DMS53 treated with DMSO at 0.1 percent for 48 hours (cell line): ENCODE data around the gene FGD4.

ENCODE experiments used
- DNase-seq: peaks from one replicate; lab custom pipeline; 2025; ENCODE audit not compliant: unreplicated experiment; lab: John Stamatoyannopoulos, UW

Gene FGD4

DNA sequence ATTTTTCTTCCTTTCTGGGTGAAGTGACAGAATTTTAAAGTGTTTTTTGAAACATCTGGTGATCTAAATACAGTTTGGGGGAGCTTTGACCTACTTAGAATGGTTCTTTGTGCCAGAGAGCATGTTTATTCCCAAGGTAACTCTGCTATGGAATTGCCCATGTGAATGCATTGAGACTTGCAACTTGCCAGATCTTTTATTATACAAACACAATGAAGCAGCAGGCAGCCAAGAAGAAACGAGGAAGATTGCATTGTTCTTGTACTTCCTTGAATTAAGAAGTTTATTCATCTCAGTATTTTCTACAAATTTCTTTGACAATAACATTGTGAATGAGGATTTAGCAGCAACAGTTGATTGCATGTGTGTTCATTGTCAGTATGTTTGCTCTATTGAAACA is 55.5 kb downstream of the FGD4 start:
- DNase-seq, result no peak

DNA sequence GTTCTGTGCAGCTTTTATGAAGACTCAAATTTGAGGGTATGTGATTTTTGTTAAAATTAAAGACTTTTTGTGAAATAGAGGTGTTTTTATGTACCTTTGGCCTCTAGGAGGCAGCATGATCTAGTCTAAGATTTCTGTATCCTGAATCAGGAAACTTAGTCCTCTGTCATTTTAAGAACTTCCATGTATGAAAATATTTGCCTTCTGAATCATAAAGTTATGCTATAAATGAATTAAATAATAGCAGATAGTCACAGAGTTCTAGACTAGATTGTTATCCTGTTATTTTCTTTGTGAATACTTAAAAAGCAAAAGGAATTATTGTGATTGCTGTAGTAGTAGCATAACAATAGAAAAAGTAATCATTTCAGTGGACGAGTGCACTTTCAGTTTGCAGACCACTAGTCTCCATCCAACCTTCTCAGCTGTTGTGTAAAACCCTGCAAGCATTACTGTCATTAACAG is 56.3 kb downstream of the FGD4 start:
- DNase-seq, result peak; percentile 85

DNA sequence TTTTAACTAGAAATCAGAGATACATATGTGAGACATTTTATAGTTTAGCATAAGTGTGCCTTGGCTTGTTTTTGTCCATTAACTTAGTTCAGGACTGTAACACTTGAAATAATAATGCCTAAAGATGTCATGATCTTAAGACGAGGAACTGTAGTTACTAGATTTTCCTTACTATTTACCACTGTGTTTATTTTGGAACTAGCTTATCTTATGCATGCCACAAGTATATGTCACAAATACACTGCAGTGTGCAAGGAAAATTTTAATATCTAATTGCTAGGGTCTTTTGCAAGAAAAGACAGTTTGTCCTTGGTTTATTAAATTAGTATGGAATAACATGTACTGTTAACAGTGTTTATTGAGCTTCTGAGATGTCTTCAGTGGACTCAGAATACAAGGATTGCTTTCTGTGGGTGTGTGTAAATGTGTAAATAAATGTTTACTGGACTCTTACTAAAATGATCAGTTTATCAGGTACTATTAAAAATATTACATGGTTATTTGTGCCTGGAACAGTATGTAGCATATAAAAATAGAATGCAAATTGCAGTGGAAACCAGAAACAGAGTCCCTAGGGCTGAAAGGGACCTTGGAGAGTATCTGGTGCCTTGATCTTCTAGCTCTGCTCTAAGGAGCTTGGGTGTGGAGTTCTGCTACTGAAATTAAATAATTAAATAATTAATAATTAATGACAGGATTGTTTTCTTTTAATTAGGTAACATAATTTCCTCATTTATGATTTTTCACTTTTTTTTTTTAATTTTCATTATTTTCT is 58.1 kb downstream of the FGD4 start:
- no peak for DNase-seq

DNA sequence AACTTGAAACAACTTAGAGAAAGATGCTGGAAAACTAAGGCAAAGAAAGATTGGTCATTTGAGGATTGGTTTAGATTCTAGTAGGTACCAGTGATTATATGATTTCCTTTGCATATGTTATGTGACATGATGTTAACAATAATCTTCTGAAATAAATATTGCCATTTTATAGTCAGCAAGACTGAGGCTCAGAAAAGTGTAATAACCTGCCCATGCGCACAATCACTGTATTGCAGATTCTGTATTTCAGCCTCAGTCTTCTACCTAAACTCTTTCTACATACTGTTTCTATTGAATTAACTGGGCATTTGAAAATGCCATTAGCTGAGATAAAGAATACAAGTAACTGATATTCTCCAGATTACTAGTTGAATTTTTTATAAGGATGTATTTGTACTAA is 61.3 kb downstream of the FGD4 start:
- no peak for DNase-seq

DNA sequence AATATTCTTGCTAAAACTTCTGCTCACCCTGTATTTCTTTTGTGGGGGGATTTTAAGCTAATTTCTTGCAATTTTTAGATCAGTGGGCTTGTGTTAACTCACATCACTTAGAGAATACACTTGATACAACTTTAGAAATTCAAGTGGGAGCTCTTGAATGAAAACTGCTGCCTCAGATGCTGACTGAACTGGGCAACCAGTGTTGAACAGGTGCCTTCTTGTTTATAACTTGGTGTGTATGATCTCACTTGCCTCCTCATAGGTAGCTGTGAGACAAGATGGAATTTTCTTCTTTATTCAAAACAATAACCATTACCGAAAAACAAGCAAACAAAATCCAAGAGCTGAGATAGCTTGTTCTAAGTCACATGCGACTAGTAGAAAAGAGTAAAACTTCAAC is 63.5 kb downstream of the FGD4 start:
- no peak for DNase-seq

DNA sequence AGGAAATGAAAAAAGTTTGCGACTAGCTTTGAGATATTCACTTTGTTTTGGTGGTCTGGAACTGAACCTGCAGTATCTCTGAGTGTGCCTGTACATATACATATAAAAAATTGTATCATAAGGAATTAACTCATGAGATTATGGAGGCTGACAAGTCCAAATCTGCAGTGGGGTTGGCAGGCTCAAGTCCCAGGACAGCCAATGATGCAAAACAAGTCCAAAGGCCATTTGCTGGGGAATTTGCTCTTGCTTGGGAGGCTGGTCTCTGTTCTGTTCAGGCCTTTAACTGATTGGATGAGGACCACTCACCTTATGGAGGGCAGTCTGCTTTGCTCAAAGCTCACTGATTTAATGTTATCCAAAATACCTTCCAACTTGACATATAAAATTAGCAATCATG is 66.8 kb downstream of the FGD4 start:
- DNase-seq, result no peak

DNA sequence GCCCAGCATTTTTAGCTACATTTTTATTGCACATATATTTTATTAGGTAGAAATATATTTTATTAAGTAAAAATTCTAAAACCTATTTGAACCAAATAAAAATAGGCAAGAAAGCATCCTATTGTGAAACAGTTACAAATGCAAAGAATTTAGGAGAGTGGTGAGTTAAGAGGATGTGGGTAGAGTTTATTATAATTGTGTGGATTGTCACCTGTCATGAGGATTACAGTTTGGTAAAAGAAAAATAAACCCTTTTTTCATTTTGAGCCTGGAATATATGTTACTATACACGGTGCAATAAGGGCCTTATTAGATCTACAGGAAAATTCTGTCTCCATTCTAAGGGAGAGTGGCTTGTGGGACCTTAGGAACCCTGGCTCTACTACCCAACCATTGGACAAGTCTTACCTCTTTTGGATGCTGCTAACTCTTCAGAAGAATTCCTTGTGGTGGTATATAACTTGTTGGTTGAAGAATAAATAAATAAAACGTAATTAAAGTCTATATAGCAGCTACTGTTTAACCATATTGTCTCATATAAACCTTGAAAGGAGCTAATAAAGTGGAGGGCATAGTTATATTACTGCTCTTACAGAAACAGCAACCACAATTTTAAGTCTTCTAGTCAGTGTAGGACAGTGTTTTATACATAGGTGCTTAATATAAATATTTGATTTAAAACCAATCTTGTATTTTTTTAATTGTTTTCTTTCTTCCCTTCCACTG is 67.8 kb downstream of the FGD4 start:
- no peak for DNase-seq

DNA sequence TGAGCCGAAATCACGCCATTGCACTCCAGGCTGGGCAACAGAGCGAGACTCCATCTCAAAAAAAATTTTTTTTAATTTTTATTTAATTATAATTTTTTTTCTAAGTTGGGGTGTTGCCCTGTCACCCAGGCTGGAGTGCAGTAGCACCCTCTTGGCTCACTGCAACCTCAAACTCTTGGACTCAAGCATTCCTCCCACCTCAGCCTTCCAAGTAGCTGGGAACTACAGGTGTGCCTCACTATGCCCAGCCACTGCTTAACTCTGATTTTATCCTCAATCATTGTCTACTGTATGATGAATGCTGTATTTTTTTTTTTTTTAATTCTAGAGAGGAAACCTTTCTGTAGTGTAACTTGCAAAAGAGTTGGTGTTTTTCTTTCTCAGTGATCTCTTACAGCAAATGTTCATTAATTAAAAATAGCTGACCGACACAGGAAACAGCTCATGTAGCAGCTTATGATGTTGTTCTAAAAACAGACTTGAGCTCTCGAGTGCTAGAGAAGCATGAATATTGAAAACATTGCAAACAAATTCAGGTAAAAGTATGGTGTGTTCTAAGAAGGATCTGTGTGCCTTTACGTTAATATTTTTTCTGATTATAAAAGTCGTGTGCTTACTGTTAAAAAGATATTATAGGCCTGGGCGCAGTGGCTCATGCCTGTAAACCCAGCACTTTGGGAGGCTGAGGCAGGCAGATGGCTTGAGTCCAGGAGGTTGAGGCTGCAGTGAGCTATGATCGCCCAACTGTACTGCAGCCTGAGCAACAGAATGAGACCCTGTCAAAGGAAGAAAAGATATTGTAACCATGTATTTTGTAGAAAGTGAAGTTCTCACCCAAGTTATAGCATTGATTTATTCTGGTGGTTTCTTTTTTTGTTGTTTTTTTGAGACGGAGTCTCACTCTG is 68.9 kb downstream of the FGD4 start:
- no peak for DNase-seq

DNA sequence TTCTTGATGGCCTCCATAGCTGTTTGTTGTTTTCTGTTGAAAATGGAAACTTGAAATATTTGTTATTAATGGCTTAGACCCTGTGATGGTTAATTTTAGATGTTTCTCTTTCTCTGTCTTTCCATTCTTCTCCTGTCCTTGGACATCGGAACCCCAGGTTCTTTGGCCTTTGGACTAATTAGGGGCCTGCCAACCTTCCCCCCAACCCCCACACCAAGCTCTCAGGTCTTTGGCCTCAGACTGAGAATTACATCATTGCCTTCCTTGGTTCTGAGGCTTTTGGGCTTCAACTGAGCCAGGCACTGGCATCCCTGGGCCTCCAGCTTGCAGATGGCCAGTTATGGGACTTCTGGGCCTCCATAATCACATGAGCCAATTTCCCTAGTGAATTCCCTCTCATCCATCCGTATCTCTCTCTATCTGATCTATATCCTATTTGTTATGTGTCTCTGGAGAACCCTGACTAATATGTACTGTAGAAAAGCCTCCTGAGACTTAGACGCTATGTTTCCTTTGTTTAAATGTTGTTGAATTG is 71.6 kb downstream of the FGD4 start:
- no peak for DNase-seq

DNA sequence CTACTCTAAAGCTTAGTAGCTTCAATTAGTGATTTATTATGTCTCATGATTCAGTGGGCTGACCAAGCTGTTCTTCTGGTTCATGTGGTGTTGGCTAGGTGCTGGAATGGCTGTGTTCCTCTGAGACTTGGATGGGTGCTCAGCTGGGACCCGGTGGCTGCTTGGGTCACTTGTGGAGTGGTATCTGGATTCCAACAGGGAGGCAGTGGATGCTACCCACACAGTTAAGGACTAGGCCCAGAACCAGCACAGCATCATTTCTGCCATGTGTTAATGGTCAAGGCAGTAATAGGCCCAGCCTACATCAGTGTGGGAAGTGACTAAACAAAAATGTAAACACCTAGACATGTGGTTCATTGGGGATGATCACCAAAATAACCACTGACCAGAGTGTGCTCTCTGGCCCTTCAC is 72.2 kb downstream of the FGD4 start:
- DNase-seq, result no peak

DNA sequence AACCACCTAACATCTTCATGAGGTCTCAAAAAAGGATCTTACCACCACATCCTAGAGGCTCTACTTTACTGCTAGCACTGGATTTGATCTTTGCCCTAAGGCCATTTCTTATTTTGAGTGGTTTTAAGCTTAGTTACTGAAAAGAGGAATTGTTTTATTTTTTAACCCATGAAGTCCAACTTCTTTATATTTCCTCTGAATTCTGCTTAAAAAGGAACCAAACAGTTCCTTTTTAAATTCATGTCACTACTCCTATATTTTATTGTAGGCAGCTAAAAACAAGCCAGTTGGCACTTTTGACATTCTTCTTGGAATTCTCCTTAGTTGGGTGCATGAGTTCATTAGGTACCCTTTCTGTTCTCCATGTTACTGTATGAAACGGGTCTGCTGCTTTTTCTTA is 76.4 kb downstream of the FGD4 start:
- DNase-seq, result no peak

DNA sequence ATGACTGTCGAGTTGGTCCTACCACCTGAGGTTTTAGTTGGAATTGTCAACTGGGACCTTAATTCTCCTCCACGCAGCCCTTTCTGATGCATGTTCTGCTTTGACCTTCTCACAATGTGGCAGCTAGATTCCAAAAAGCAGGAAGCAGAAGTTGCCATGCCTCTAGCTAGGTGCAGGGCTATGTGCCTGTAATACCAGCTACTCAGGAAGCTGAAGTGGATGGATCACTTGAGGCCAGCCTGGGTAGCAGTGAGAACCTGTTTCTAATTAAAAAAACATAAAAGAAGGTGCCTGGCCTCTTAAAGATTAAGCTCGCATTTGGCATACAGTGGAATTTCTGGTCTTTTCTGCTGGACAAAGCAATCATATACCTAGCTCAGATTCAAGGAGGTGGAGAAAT is 77.1 kb downstream of the FGD4 start:
- DNase-seq, result no peak

DNA sequence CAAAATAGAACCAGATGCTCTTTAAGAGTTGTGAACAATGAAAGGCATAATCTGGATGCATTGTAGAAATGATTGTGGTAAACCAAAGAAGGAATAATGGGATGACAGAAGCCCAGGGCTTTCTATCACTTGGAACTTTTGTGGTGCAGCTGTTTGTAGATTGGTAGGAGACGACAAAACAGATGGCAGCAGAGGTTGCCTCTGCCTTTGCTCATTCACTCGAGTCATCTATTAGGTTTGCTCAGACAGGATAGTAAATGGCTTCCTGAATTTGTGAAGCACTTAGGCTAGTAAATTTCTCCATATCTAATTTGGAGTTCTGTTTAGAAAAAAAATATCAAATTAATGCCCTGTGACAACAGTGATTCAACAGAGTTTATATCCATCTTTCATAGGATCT is 78.4 kb downstream of the FGD4 start:
- DNase-seq, result no peak

DNA sequence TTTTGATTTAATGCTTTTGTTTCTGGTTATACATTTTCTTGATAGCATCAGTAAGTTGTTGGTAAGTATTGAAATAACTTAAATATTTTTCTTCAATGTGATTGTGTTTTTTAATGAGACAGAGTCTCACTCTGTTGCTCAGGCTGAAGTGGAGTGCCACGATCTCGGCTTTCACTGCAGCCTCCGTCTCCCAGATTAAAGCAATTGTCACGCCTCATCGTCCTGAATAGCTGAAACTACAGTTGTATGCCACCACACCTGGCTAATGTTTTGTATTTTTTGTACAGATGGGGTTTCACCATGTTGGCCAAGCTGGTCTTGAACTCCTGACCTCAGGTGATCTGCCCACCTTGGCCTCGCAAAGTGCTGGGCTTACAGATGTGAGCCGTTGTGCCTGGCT is 78.8 kb downstream of the FGD4 start:
- DNase-seq, result no peak

DNA sequence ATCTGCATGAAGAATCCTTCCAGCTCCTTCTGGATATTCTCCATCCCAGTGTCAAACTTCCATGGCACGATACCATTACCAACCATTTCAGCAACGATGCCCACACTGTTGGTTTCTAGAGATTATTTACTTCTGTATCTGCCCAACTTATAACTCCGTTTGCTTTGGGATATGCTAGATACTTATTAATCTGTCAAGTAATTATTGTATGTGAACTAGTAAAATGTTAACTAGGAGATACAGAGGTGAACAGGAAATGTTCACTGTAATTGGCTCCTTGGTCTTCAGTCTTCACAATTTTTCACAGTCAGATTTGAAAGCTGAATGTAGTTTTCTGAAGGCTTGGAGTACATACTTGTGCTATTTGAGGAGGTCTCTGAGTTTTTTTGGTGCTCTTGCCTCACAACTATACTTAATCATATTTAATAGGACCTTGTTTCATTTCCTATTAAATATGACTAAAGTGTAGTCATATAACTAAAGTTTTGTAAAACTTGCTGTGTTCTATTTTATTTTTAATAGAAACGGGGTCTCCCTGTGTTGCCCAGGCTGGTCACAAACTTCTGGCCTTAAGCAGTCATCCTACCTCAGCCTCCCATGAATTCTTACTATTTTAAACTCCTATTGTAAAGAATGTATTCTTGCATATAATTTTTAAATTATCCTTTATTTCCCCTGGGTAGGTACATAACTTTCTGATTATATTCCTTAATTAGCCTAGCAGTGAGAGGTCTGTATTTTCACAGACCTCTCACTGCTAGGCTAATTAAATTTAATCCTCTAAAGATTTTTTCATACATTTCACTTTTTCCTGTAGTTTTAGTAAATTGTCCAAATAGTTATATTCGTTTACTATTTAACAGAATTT is 79.7 kb downstream of the FGD4 start:
- DNase-seq, result no peak

DNA sequence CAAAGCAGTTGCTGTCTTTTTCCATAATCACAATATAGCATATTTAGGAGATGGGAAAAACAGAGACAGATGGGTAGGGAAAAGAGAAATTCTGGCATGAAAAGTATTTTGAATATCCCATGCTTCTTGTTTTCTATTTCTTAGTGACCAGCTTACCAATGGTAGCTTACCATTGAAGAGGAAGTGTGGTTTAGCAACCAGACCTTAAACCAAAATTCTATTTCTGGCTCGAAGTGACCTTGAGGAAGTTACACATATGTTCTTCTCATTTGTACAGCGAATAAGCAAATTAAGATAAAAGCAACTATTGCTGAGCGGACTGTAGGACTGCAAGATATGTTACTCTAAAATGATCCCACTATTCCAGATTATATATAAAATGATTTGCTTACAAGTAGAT is 82.9 kb downstream of the FGD4 start:
- no peak for DNase-seq

DNA sequence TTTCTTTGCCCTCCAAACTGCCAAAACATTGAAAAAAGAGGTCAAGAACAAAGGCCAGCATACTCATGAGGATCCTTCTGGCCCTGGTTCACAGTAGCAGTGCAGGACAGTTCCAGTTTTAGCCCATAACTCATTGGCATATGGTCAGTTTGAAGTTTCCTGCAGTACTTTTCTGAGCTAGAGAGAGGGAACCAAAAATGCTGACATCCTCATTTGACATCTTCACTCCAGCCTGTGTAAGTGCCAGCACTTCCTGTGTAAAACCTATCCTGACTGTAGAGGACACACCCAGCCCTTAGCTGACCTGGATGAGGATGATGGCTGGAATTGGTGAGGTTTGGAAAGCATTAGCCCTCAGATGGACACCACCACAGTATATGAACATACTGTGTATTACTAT is 84.1 kb downstream of the FGD4 start:
- DNase-seq, result no peak

DNA sequence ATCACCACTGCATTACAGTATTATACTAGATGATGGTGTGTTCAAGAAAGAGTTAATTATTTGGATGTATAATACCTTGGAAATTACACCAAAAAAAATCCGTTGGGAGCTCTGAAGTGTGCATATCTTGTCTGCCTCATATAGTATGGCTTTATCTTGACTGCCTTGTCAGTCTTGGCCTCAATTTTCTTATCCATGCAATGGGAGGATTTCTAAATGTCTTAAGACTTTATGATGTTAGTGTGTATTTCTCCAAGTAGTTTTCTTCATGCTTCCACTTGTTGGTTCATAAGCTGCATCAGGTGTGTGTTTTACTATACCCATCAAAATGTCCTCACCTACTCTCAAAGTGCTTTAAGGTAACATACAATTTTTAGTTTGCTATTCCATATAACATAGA is 84.6 kb downstream of the FGD4 start:
- DNase-seq, result no peak

DNA sequence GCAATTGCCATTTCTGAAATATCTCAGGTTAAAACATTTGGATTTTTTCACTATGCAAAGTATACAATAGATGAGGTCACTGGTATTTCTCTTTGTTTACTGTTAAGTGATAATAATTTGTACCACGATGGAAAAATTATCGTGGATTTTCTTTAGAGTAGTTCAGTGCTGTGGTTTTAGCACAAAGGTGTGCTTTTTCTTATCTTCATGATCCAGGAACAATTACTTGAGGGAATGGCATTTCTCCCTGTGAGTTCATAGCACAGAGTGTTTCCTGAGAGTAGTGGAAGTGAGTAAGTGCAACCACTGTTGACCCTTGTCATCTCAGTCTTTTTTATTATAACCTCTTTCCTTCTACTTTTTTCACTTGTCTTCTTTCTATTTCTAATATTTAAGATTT is 86.8 kb downstream of the FGD4 start:
- no peak for DNase-seq

DNA sequence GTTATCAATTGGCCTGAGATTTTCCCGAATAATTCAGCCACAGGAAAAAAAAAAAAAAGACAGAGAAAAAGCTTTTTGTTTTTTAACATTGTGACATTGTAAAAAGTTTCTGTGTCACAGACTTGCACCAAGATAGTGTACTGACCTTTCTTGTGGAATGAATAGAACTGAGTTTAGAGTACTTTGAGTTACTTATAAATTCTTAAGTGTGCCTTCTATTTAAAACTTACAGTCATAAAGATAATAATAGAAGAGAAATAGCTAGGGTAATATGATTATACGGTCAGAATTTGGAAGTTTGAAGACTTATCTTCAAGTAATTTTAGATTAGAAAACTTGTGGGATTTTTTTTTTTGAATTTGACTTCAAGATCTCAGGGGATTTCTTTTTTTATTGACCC is 88.8 kb downstream of the FGD4 start:
- no peak for DNase-seq
